ENCODE data around the gene USP25. TPM values are rescaled to one million over a fixed set of nuclear protein-coding genes. Genes with fewer than 3 reads are reported as not detected.

Gene USP25
- polyA plus RNA-seq, 1 donor (not counting 4 experiments of a cell fraction or from before 2014, with no cell fraction given) = 17.8 TPM

DNA sequence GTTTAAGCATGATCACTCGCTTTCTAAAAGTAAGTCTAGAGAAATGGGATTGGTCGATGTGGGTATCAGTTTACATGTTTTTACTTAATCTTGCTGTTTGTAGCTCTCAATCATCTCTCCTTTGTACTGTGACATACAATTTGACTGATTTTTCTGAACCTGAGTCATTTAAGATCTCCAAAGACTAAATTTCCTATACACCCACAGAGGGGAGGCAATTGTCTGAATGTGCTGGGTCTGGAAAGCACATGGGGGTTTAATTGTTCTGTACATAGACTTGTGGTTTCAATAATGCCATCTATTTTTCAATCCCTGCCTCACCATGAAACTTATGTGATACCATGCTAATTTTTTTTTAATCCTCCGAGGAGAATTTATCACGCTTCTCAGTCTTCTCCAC is 65.8 kb downstream of the USP25 start:
- H4K20me1 ChIP-seq (ENCODE audit: control insufficient read depth, extremely low read depth, insufficient read depth, low read length) = no peaks in the 10 kb centered on the region
- H3K36me3 ChIP-seq (ENCODE audit: control insufficient read depth in 2 of 2, extremely low read depth in 1 of 2, insufficient read depth in 2 of 2, low read length in 2 of 2) = peaks cover 0 to 1% of the 10 kb centered on the region in 2 experiments
- DNase-seq (ENCODE audit: low read depth, low spot score) = no peak
- FAIRE-seq = no peak
- TF ChIP-seq, protein P1, sequence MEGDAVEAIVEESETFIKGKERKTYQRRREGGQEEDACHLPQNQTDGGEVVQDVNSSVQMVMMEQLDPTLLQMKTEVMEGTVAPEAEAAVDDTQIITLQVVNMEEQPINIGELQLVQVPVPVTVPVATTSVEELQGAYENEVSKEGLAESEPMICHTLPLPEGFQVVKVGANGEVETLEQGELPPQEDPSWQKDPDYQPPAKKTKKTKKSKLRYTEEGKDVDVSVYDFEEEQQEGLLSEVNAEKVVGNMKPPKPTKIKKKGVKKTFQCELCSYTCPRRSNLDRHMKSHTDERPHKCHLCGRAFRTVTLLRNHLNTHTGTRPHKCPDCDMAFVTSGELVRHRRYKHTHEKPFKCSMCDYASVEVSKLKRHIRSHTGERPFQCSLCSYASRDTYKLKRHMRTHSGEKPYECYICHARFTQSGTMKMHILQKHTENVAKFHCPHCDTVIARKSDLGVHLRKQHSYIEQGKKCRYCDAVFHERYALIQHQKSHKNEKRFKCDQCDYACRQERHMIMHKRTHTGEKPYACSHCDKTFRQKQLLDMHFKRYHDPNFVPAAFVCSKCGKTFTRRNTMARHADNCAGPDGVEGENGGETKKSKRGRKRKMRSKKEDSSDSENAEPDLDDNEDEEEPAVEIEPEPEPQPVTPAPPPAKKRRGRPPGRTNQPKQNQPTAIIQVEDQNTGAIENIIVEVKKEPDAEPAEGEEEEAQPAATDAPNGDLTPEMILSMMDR (optimal IDR thresholded peaks at IDR 0.05 in 1 of 3, IDR thresholded peaks at IDR 0.05 in 1 of 3, conservative IDR thresholded peaks at IDR 0.05 in 1 of 3; ENCODE audit: extremely low read depth in 1 of 3, insufficient read depth in 2 of 3, low read length in 3 of 3) = no peak
- TF ChIP-seq EZH2 (IDR thresholded peaks at IDR 0.05; ENCODE audit: low read length) = no peak
- no peak overlapping the region for H3K4me3 ChIP-seq (ENCODE audit: control insufficient read depth in 2 of 3, extremely low read depth in 1 of 3, insufficient read depth in 2 of 3, low read depth in 1 of 3, low read length in 3 of 3)
- no peaks in the 10 kb centered on the region for H3K9me1 ChIP-seq (ENCODE audit: control insufficient read depth, extremely low read depth, insufficient read depth, low read length)
- H3K9me3 ChIP-seq (ENCODE audit: control insufficient read depth, low read depth, low read length) = no peaks in the 10 kb centered on the region
- no peak overlapping the region for H3K27ac ChIP-seq (ENCODE audit: control insufficient read depth, insufficient read depth, low read length)
- no peak overlapping the region for H3K9ac ChIP-seq (ENCODE audit: control insufficient read depth, extremely low read depth, insufficient read depth, low read length)
- no peak overlapping the region for H2AFZ ChIP-seq (ENCODE audit: control insufficient read depth, low read length)
- H3K79me2 ChIP-seq (ENCODE audit: control insufficient read depth, insufficient read depth, low read length) = no peaks in the 10 kb centered on the region
- no peak overlapping the region for H3K4me2 ChIP-seq (ENCODE audit: control insufficient read depth, extremely low read depth, insufficient read depth, low read depth, low read length)
- no peaks in the 10 kb centered on the region for H3K4me1 ChIP-seq (ENCODE audit: control insufficient read depth, extremely low read depth, insufficient read depth, low read length)
- no peaks in the 10 kb centered on the region for H3K27me3 ChIP-seq (ENCODE audit: control insufficient read depth, extremely low read depth, insufficient read depth, low read length)
- dilution Hi-C loops (cut with MboI; ENCODE audit: extremely low pct_ligation_motif_present, low sequenced_read_pairs) = no loop called here

DNA sequence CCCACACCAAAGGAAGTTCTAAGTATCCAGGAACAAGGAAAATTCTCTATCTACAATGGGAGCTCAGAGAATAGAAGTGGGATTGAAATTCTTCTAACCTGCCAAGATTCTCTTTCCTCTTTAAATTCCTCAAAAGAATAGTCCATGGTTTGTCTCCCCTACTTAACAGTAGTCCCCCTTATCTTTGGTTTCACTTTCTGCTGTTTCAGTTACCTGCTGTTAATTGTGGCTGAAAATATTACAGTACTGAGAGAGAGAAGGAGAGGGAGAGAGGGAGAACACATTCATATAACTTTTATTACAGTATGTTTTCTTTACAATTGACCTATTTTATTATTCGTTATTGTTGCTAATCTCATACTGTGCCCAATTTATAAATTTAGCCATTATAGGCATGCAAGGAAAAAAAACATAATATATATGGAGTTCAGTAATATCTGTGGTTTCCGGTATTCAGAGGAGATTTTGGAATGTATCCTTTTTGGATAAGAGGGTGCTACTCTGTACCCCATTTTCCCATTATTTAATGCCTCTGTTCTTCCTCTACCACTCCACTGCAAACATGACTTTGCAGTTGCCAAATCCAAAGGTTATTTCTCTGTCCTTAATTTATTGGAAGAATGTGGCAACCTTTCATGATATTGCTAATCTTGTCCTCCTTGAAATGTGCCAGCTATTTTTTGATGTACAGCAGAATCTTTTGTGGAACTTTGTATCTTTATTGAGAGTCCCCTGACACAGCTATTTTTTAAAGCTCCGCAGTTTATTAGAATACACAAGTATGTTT is 68.0 kb downstream of the USP25 start:
- H3K79me2 ChIP-seq (ENCODE audit: control insufficient read depth, insufficient read depth, low read length) = no peaks in the 10 kb centered on the region
- TF ChIP-seq, protein P1 (optimal IDR thresholded peaks at IDR 0.05 in 1 of 3, IDR thresholded peaks at IDR 0.05 in 1 of 3, conservative IDR thresholded peaks at IDR 0.05 in 1 of 3; ENCODE audit: extremely low read depth in 1 of 3, insufficient read depth in 2 of 3, low read length in 3 of 3) = no peak
- TF ChIP-seq EZH2 (IDR thresholded peaks at IDR 0.05; ENCODE audit: low read length) = no peak
- H3K27ac ChIP-seq (ENCODE audit: control insufficient read depth, insufficient read depth, low read length) = no peak overlapping the region
- H4K20me1 ChIP-seq (ENCODE audit: control insufficient read depth, extremely low read depth, insufficient read depth, low read length) = no peaks in the 10 kb centered on the region
- no peak overlapping the region for H3K4me2 ChIP-seq (ENCODE audit: control insufficient read depth, extremely low read depth, insufficient read depth, low read depth, low read length)
- H3K4me1 ChIP-seq (ENCODE audit: control insufficient read depth, extremely low read depth, insufficient read depth, low read length) = no peaks in the 10 kb centered on the region
- H3K9me3 ChIP-seq (ENCODE audit: control insufficient read depth, low read depth, low read length) = no peaks in the 10 kb centered on the region
- no peak overlapping the region for H3K9ac ChIP-seq (ENCODE audit: control insufficient read depth, extremely low read depth, insufficient read depth, low read length)
- no peak overlapping the region for H3K4me3 ChIP-seq (ENCODE audit: control insufficient read depth in 2 of 3, extremely low read depth in 1 of 3, insufficient read depth in 2 of 3, low read depth in 1 of 3, low read length in 3 of 3)
- no peaks in the 10 kb centered on the region for H3K27me3 ChIP-seq (ENCODE audit: control insufficient read depth, extremely low read depth, insufficient read depth, low read length)
- dilution Hi-C loops (cut with MboI; ENCODE audit: extremely low pct_ligation_motif_present, low sequenced_read_pairs) = no loop called here
- H3K9me1 ChIP-seq (ENCODE audit: control insufficient read depth, extremely low read depth, insufficient read depth, low read length) = no peaks in the 10 kb centered on the region
- no peak overlapping the region for H2AFZ ChIP-seq (ENCODE audit: control insufficient read depth, low read length)
- DNase-seq (ENCODE audit: low read depth, low spot score) (no peak), FAIRE-seq (no peak)
- peaks cover 0 to 1% of the 10 kb centered on the region in 2 experiments for H3K36me3 ChIP-seq (ENCODE audit: control insufficient read depth in 2 of 2, extremely low read depth in 1 of 2, insufficient read depth in 2 of 2, low read length in 2 of 2)
